Esophagus muscularis mucosa (tissue), 4 donors: ENCODE data around the gene COMMD6. TPM values are rescaled to one million over a fixed set of nuclear protein-coding genes. Genes with fewer than 3 reads are reported as not detected.

Experiments used
- DNase-seq: peaks from one replicate; pipeline ENCODE4 v3.0.0-alpha.2; 2017; ENCODE audit errors: extremely low spot score
- H3K27ac ChIP-seq, 4 donors: fragments of 200-600 bp; sonication (generic); replicated peaks in 1 of 4; 1 replicate in 3 of 4; 2 replicates in 1 of 4; pipeline ENCODE4 v1.5.1; 2016 to 2019; ENCODE audit warnings: mild to moderate bottlenecking in 1 of 4
- H3K27me3 ChIP-seq, 4 donors: fragments of 200-600 bp; sonication (generic); one replicate each; pipeline versions ENCODE4 v1.5.1 to v1.6.0; 2016 to 2019
- H3K36me3 ChIP-seq, 4 donors: fragments of 200-600 bp; sonication (generic); one replicate each; pipeline ENCODE4 v1.5.1; 2016 to 2019
- H3K4me1 ChIP-seq, 4 donors: fragments of 200-600 bp; sonication (generic); one replicate each; pipeline ENCODE4 v1.5.1; 2016 to 2019
- H3K4me3 ChIP-seq, 4 donors: fragments of 200-600 bp; sonication (generic); 1 replicate in 2 of 4; 2 replicates in 2 of 4; pipeline ENCODE4 v1.5.1; 2016 to 2019; ENCODE audit warnings: mild to moderate bottlenecking in 4 of 4, moderate library complexity in 1 of 4
- H3K9me3 ChIP-seq, 4 donors: fragments of 200-600 bp; sonication (generic); 1 replicate in 3 of 4; 2 replicates in 1 of 4; pipeline ENCODE4 v1.5.1; 2016 to 2019
- CTCF ChIP-seq, 3 experiments: fragments of 200-600 bp in 2 of 3; fragments of 450-650 bp in 1 of 3; sonication (generic) in 2 of 3; IDR thresholded peaks; one replicate each; pipeline ENCODE4 v1.5.1; 2017 to 2019; ENCODE audit warnings: antibody characterized with exemption in 3 of 3, mild to moderate bottlenecking in 2 of 3, moderate library complexity in 1 of 3
- EP300 ChIP-seq: sonication (generic); formaldehyde crosslinking; IDR thresholded peaks from one replicate; pipeline ENCODE4 v1.6.1; 2017; ENCODE audit warnings: antibody characterized with exemption
- POLR2A ChIP-seq: fragments of 450-650 bp; IDR thresholded peaks from one replicate; pipeline ENCODE4 v1.6.1; 2017; ENCODE audit warnings: antibody characterized with exemption, moderate library complexity, mild to moderate bottlenecking, low read depth
- POLR2AphosphoS5 ChIP-seq, 2 donors: sonication (generic); formaldehyde crosslinking; IDR thresholded peaks; one replicate each; pipeline ENCODE4 v1.6.1; 2017; ENCODE audit warnings: antibody characterized with exemption in 2 of 2
- WGBS: methylation state at CpG from one replicate; pipeline ENCODE4 v1.1.5; 2018; 5-methylcytosine and 5-hydroxymethylcytosine counted together
- intact Hi-C: fragments of 100-400 bp; cut with DNase I; formaldehyde crosslinking; loops from one replicate; pipeline ENCODE4 v1.15.1; 2023
- total RNA-seq, 4 donors: library from RNA; depleted of rRNA; stranded (reverse); fragments of >200 nt; gene quantifications; one replicate each; pipeline versions ENCODE4 v1.1.0 to v1.2.1, GENCODE V29; 2016

COMMD6 gene
- total RNA-seq, 4 donors from 2014 or later, result 83.2 to 156 (median 109) TPM

GRCh38 chr13:75555836-75556235, 18.2 kb upstream of the COMMD6 start:
- H3K9me3 ChIP-seq, result no peaks in the 10 kb centered on the region
- H3K4me1 ChIP-seq, result peaks cover 0 to 11% (median 6%) of the 10 kb centered on the region in 4 donors
- no peak for DNase-seq
- no peaks in the 10 kb centered on the region for H3K27me3 ChIP-seq
- intact Hi-C loops, result no loop called here
- TF ChIP-seq POLR2A, result no peak
- no peak for TF ChIP-seq POLR2AphosphoS5 (IDR thresholded peaks at IDR 0.05)
- no peak for TF ChIP-seq CTCF (IDR thresholded peaks at IDR 0.05)
- TF ChIP-seq EP300, result no peak
- H3K4me3 ChIP-seq, result no peak overlapping the region
- H3K36me3 ChIP-seq, result peaks cover 0 to 17% (median 3%) of the 10 kb centered on the region in 4 donors
- H3K27ac ChIP-seq, result no peak overlapping the region
- 87% methylated on average over 1 of the region's 1 CpG for WGBS

GRCh38 chr13:75554981-75555380, 17.3 kb upstream of the COMMD6 start:
- intact Hi-C loops, result loop anchor here (5.0 kb wide), 1 partner anchor 73 kb away; the partner anchor contains the start of gene TBC1D4
- no peak for DNase-seq
- peaks cover 0 to 16% (median 2%) of the 10 kb centered on the region in 4 donors for H3K36me3 ChIP-seq
- H3K27me3 ChIP-seq, result no peaks in the 10 kb centered on the region
- peaks cover 4 to 19% (median 15%) of the 10 kb centered on the region in 4 donors for H3K4me1 ChIP-seq
- TF ChIP-seq POLR2AphosphoS5 (IDR thresholded peaks at IDR 0.05), result no peak
- no peak for TF ChIP-seq EP300
- TF ChIP-seq POLR2A, result no peak
- no peak for TF ChIP-seq CTCF (IDR thresholded peaks at IDR 0.05)
- H3K9me3 ChIP-seq, result no peaks in the 10 kb centered on the region
- 95% methylated on average over 3 of the region's 3 CpGs for WGBS
- H3K4me3 ChIP-seq, result no peak overlapping the region
- H3K27ac ChIP-seq, result no peak overlapping the region

- 93% methylated on average over 1 of the region's 1 CpG for WGBS
- peaks cover 0 to 16% (median 2%) of the 10 kb centered on the region in 4 donors for H3K36me3 ChIP-seq
- no peak overlapping the region for H3K27ac ChIP-seq
- H3K4me3 ChIP-seq, result no peak overlapping the region
- no peak for DNase-seq
- H3K4me1 ChIP-seq, result peaks cover 4 to 20% (median 15%) of the 10 kb centered on the region in 4 donors
- intact Hi-C loops, result loop anchor here (5.0 kb wide), 1 partner anchor 72 kb away; the partner anchor contains the start of gene TBC1D4
- no peaks in the 10 kb centered on the region for H3K27me3 ChIP-seq
- H3K9me3 ChIP-seq, result no peaks in the 10 kb centered on the region
- TF ChIP-seq CTCF (IDR thresholded peaks at IDR 0.05), result no peak
- no peak for TF ChIP-seq EP300
- no peak for TF ChIP-seq POLR2A
- TF ChIP-seq POLR2AphosphoS5 (IDR thresholded peaks at IDR 0.05), result no peak
These were observed 16.8 kb upstream of the COMMD6 start for GRCh38 chr13:75554464-75554863.

GRCh38 chr13:75550159-75550567, 12.5 kb upstream of the COMMD6 start:
- no peaks in the 10 kb centered on the region for H3K27me3 ChIP-seq
- WGBS, result 2% methylated on average over 10 of the region's 10 CpGs
- no peak for DNase-seq
- intact Hi-C loops, result loop anchor here (5.0 kb wide), 1 partner anchor 68 kb away; the partner anchor contains the start of gene TBC1D4
- peak overlapping the region; percentile 73 to 97 (median 77) for H3K4me3 ChIP-seq
- H3K27ac ChIP-seq, result peak overlapping the region; percentile 54 to 80 (median 72)
- peaks cover 0 to 14% (median 2%) of the 10 kb centered on the region in 4 donors for H3K36me3 ChIP-seq
- no peaks in the 10 kb centered on the region for H3K9me3 ChIP-seq
- H3K4me1 ChIP-seq, result peaks cover 4 to 20% (median 17%) of the 10 kb centered on the region in 4 donors
- TF ChIP-seq POLR2A (no peak), POLR2AphosphoS5 (IDR thresholded peaks at IDR 0.05) (no peak), EP300 (no peak), CTCF (IDR thresholded peaks at IDR 0.05) (no peak)
